ENCODE results near the gene ZNF618.

- TF ChIP-seq POLR2A (IDR thresholded peaks at IDR 0.05): no peak
- TF ChIP-seq CTCF (IDR thresholded peaks at IDR 0.05): no peak
Observed at GRCh38 chr9:114027159-114027862, 151.2 kb downstream of the ZNF618 start.

Data from esophagus squamous epithelium (tissue), 4 donors.